Pulmonary artery endothelial cell (primary cell): ENCODE data around the gene SPRING1. TPM values are rescaled to one million over a fixed set of nuclear protein-coding genes. Genes with fewer than 3 reads are reported as not detected.
"Not testable (repeated sequence)": the region's sequence is repeated elsewhere in the genome, so short reads cannot be mapped to it uniquely, and the experiment has no call there.

ENCODE experiments used
- DNase-seq: peaks from one replicate; pipeline ENCODE4 v3.0.0-alpha.2; 2011; ENCODE audit warnings: low read depth, low spot score
- total RNA-seq: library from RNA; depleted of rRNA; stranded (reverse); fragments of >200 nt; gene quantifications from 2 replicates; pipeline ENCODE4 v1.2.3, GENCODE V29; 2014

The SPRING1 gene
- total RNA-seq, 1 donor from 2014 or later: 28.7 TPM

DNA sequence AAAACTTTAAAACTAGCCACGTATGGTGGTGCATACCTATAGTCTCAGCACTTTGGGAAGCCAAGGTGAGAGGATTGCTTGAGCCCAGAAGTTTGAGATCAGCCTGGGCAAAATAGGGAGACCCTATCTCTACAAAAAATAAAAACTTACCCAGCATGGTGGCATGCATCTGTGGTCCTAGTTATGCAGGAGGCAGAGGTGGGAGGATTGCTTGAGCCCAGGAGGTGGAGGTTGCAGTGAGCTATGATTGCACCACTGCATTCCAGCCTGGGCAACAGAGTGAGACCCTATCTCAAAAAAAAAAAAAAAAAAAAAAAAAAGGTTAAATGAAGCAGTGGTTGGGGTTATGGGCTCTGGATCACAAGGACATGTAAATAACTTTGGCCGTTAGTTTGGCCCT is 4.9 kb upstream of the SPRING1 start:
- not testable (repeated sequence) for DNase-seq

DNA sequence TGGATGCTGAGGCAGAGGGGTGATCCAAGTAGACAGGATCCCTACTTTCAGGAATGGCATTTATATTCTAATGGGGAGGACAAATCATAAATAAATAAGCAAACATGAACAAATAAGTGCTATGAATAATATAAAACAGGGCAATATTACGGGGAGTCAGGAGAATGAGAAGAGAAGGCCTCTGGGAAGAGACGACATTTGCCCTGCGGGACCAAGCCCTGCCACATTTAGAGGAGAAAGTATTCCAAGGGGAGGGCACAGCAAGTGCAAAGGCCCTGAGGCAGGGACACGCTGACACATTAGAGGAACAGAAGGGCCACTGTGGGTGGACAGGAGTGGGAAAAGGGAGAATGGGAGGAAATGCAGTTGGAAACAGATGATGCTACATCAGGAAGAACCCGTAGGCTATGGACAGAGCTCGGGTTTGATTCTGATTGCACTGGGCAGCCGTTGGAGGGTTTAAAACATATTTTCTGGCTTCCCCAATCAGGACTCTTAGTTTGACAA is 1.6 kb upstream of the SPRING1 start:
- DNase-seq: no peak

- DNase-seq: no peak
Measured at GRCh38 chr12:116736962-116737773, 701 bp downstream of the SPRING1 start.

GRCh38 chr12:116735951-116736599 is 1.8 kb downstream of the SPRING1 start:
- DNase-seq: no peak

GRCh38 chr12:116735084-116735483 is 2.8 kb downstream of the SPRING1 start:
- DNase-seq: no peak

- no peak for DNase-seq
Measured at GRCh38 chr12:116734156-116734768, 3.6 kb downstream of the SPRING1 start.

GRCh38 chr12:116731801-116732200 is 6.1 kb downstream of the SPRING1 start:
- DNase-seq: no peak

DNA sequence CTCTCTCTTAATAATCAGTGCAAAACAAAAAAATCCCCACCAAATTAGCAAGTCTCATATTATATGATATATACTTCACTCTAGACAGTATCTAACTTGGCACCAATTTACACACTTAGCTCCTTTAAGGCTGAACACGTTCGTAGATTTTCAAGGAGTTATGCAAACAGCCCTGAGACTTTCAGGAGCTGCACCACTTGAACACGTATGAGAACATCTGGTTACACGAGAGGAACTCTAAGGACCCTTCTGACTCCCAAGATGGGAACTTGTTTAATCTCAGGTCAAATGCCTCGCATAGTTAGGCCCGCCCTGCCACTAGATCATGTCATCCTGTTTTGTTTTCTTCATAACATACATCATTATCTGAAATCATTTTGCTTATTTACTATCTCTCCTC is 10.0 kb downstream of the SPRING1 start:
- DNase-seq: no peak

DNA sequence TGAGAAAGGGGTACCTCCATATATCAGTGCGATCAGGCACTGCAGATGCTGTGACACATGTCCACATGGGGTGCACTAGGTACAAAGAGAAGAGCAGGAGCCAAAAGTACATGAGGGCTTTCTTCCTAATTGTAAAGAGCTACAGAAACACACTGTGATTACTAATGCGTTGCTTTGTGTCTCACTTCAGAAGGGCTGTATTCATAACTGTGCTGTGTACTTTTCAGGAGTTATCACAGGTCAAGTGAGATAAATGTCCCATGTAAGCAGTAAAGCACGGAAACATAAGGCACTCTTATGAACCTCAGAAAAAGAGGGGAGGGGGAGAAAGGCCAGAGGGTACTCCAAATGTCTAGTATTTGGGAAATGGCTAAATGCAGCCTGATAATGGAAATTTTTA is 10.6 kb downstream of the SPRING1 start:
- no peak for DNase-seq

GRCh38 chr12:116726694-116727093 is 11.2 kb downstream of the SPRING1 start:
- peak; percentile 43 for DNase-seq

- DNase-seq: no peak
Measured at GRCh38 chr12:116722245-116722644, 15.6 kb downstream of the SPRING1 start.

- DNase-seq: no peak
Measured at GRCh38 chr12:116719731-116720528, 17.9 kb downstream of the SPRING1 start.

- peak; percentile 29 for DNase-seq
Measured at GRCh38 chr12:116718655-116719454, 19.0 kb downstream of the SPRING1 start.

DNA sequence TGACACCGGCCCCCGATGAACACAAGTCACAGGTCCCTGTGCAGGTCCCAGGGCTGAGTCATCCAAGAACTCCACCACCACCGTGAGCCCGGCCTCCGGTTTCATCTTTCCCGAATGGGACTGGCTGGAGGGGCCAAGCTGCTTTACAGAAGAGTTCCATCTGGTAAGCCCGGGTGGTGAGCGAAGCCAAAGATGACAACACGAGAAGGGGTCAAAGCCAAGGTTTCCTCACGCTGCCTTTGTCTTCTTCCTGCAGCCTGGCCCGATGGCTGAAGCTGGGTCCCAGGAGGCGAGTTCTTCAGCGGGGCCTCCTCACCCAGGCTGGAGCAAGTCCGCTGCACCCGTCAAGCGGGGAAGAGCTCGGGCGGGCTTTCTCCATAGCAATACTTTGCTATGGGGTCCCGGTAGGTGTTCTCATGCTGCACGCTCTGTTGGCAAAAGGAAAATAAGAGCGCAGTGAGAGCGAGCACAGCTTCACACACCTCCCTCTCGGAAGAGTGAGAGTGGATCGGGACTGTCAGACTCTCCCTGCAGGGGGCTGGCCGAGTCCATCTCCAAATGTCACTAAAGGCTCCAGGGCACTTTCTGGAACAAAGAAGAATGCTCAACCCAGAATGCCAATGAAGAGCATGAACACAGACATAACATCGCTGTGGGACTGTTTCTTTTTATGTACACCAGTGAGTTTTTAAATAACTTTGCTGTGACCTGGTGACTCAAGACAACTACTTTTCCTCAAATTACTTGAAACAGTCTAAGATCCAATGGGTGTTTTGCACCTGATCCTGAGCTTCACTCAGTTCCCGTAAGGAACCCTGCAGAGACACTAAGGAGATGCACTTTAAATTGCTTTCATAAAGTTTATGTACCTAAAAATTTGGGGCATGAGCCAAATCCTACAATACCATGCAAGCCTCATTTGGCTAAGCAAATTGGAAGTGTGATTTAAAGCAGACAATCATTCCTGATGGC is 20.1 kb downstream of the SPRING1 start:
- no peak for DNase-seq

GRCh38 chr12:116714175-116714574 is 23.7 kb downstream of the SPRING1 start:
- DNase-seq: no peak

- no peak for DNase-seq
Measured at GRCh38 chr12:116713527-116713926, 24.3 kb downstream of the SPRING1 start.

GRCh38 chr12:116712458-116713303 is 25.2 kb downstream of the SPRING1 start:
- DNase-seq: no peak

DNA sequence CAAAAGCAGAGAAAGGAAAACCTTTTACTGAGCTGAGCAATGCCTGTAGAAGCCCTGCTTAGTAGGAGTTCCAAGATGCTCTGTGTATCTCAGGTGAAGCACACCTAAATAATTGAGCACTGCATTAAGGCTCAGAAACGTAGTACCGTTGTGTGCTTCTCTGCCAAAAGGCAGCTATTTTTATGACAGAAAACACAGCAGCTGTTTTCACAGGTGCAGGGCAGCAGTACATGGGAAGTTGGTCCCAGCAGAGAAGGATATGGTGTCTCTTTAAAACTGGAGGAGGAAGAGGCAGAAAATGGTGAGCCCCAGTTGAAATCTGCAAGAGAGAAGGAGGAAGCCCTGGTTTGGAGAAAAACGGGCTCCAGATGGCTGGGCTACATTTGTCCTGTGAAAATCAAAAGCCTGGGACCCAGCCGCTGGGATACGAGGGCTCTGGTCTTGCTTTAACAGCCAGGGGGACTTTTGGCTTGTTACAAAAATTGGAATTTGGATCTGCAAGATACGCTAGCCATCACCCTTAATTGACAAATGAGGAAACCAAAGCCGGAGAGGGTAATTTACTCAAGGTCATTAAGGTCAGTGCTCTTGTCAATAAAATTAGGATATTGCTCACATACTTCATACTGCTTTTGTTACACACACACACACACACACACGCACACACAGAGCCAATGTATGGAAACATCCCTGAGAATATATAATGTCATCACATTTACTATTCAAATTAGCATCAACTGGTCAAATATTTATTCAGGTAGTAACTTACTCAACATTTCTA is 27.3 kb downstream of the SPRING1 start:
- DNase-seq: no peak
